HG02938 (cell line): Measurements from ENCODE around the gene CELSR3.

Experiments
- ATAC-seq: cut with Tn5 transposase; IDR thresholded peaks from one replicate; pipeline ENCODE4 v1.9.1; 2021; ENCODE audit warnings: mild to moderate bottlenecking, moderate library complexity; ENCODE audit not compliant: unreplicated experiment

CELSR3 gene, protein sequence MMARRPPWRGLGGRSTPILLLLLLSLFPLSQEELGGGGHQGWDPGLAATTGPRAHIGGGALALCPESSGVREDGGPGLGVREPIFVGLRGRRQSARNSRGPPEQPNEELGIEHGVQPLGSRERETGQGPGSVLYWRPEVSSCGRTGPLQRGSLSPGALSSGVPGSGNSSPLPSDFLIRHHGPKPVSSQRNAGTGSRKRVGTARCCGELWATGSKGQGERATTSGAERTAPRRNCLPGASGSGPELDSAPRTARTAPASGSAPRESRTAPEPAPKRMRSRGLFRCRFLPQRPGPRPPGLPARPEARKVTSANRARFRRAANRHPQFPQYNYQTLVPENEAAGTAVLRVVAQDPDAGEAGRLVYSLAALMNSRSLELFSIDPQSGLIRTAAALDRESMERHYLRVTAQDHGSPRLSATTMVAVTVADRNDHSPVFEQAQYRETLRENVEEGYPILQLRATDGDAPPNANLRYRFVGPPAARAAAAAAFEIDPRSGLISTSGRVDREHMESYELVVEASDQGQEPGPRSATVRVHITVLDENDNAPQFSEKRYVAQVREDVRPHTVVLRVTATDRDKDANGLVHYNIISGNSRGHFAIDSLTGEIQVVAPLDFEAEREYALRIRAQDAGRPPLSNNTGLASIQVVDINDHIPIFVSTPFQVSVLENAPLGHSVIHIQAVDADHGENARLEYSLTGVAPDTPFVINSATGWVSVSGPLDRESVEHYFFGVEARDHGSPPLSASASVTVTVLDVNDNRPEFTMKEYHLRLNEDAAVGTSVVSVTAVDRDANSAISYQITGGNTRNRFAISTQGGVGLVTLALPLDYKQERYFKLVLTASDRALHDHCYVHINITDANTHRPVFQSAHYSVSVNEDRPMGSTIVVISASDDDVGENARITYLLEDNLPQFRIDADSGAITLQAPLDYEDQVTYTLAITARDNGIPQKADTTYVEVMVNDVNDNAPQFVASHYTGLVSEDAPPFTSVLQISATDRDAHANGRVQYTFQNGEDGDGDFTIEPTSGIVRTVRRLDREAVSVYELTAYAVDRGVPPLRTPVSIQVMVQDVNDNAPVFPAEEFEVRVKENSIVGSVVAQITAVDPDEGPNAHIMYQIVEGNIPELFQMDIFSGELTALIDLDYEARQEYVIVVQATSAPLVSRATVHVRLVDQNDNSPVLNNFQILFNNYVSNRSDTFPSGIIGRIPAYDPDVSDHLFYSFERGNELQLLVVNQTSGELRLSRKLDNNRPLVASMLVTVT (N-terminal part only)

DNA sequence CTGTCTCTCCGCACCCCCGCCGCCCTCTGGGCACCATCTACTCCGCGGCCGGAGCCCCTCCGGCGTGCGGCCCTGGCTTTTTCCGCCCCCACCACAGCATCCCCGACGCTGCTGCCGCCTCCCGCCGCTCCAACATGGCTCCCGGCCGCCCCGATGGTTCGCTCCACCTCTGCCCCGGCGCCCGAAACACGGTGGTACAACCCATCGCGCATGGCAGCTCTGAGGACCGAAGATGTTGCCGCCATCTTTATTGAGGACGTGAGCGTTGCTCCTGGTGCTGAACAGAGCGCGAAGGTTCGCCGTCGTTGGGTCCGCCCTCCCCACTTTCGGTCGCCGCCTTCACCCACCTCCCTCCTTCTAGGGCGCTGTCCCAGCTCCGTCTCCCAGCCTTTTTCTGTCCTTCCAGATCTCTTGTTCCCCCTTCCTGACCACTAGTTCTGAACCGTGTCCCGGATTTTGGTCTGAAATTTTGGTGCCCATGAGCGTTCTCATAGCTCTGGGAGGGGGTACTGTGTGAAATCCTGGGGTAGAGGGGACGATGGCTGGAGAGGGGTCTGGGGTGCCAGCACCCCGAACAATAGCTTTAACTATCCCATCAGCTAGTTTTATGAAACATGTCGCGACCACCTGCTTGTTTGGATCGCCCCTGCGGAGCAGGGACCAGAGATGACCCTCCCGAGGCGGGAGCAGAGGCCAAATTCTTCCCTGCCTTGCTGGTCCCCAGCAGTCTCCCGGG, at the start of gene CELSR3:
Gene CELSR3, minus strand, starts transcription at position 134 of the 736 bp plus-strand sequence. CDS start 252 bp downstream, outside the sequence.
- ATAC-seq = no peak

DNA sequence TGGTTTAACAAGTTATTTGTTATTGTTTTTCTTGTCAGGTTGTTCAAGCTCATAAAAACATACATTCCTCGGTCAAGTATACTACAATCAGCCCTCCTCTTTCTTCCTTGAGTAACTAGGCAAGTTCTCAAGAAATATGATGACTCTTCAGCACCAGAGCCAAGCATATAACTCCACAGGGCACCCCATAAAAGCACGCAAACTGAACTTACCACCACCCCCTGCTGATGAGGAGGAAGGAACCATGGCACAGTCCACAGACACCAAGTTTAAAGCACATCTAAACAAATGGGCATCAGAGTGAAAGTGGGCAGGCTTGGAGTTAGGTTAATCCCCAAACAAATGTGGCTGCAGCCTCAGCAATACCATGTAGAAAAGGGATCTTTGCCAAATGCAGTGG, 49.0 kb upstream of the CELSR3 start:
- no peak for ATAC-seq

DNA sequence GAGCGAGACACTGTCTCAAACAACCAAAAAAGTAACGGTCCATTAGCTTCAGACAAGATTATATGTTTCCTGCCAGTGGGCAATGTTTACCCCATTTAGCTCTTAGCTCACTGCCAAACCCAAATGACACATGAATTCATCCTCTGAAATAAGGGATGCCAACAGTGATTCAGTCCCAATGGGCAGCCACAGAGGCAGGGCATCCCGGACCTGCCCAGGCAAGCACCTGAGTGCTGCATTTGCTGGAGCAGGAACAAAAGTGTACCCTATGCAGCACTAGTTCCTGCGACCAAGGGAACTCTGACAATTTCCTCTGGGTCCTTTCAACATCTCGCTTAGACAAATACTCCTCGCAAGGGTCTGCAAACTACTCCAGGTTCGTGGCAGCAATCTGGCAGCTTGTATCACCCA, 46.4 kb upstream of the CELSR3 start:
- ATAC-seq = no peak

DNA sequence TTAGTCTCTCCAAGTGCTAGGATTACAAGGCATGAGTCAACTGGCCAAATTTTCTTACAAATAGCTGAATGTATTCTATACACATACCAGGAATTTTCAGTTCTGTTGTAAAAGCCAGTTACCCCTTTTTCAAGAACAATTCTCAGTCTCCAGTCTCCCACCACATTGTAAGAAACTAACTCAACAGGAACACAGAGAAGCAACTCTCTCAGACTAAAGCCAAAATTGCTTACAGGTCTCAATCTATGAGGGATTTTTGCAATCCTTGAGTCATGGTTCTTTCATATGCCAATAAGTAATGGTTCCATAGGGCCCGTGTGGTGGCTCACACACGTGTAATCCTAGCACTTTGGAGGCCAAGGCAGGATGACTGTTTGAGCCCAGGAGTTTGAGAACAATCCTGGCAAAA, 45.8 kb upstream of the CELSR3 start:
- no peak for ATAC-seq

DNA sequence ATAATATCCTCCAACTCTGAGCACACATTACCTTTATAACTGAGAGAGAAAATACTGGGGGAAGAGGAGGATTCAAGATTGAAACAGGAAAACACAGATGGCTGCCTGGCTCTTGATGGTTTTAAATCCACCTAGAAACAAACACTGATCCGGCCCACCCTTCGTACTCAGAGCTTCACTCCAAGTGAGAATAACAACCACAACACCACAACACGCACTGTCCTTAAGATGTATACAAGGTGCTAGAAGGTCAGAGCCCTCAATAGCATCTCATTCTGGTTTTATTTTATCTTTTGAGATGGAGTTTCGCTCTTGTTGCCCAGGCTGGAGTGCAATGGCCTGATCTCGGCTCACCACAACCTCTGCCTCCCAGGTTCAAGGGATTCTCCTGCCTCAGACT, 44.5 kb upstream of the CELSR3 start:
- ATAC-seq = no peak

DNA sequence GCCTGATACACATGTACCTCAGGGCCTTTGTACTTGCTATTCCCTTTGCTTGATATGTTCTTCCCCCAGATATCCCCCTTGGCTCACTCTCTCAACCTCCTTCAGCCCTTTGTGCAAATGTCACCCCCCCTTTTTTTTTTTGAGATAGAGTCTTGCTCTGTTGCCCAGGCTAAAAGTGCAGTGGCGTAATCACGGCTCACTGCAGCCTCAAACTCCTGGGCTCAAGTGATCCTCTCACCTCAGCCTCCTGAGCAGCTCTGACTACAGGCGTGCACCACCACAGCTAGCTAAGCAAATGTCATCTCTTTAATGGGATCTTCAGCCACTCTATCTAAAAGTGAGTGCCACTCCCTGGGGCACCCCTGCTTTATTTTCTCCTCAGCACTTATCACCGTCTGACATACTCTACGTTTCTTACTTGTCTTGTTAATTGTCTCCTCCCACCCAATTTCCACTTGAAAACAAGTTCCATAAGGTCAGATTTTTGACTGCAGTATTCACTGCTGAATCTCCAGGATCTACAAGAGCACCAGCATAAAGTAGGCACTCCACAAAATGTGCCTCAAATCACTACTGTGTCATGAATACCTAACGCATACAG, 39.7 kb upstream of the CELSR3 start:
- ATAC-seq = no peak

DNA sequence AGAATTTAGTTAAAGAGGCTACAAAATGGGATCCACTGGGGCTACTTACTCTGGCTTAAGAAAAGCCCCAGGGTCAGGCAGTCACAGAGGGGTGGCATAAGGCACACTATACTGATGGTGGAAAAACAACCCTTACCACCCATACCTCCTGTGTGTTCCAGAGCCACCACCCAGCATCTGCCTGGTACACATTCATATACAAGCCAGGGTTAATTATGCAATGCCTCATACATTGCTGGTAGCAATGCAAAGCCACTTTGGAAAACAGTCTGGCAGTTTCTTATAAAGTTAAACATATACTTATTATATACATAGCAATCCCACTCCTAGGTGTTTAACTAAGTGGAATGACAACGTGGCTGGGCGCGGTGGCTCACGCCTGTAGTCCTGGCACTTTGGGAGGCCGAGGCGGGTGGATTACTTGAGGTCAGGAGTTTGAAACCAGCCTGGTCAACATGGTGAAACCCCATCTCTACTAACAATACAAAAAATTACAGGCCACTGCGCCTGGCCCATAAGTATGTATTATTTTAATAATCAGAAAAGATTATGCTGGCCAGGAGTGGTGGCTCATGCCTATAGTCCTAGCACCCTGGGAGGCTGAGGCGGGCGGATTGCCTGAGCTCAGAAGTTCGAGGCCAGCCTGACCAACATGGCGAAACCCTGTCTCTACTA, 38.2 kb upstream of the CELSR3 start:
- ATAC-seq = no peak

DNA sequence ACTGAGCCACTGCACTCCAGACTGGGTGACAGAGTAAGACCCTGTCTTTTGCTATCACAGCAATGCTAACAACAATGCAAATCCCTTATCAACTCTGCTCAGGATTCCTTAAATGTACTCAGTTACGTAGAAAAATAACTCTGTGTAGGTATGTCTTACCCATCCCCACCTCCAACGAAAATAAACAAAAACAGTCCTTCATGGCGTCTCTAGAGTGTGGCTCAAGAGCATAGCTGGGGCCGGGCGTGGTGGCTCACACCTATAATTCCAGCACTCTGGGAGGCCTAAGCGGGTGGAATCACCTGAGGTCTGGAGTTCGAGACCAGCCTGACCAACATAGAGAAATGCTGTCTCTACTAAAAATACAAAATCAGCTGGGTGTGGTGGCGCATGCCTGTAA, 36.2 kb upstream of the CELSR3 start:
- ATAC-seq = no peak

DNA sequence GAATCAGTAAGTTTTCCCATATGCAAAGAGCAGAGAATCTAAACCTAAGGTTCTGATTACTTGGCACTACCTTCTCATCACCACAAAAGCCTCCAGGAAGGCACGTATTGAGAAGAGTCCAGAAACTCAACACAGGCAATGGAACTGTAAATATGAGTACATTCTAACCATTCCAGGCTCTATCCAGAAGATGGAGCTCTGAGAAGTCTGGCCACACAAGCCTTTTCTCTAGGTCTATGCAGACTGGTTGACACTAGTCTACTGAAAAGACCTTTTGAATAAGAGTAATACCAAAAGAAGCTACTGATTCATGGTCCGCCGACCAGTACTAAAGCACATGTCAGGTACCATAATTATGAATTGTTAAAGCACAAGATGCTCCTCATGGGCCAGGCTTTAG, 35.3 kb upstream of the CELSR3 start:
- ATAC-seq = no peak

DNA sequence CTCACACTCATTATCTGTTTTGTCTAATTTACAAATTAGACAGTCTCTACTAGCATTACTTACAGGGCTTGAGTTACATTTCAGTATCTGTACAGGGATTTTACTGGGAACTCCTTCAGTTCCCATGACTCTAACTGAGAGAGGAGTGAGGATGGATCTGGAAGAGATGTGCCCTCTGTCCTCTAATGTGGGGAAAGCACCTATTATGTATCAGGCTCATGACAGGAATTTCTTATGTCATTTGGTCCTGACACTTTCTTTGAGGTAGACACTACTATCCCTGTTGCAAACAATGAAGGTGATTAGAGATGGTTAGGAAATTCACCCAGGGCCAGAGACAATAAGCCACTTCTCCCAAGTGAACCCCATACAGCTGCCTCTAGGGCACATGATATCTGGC, 33.9 kb upstream of the CELSR3 start:
- ATAC-seq = no peak

DNA sequence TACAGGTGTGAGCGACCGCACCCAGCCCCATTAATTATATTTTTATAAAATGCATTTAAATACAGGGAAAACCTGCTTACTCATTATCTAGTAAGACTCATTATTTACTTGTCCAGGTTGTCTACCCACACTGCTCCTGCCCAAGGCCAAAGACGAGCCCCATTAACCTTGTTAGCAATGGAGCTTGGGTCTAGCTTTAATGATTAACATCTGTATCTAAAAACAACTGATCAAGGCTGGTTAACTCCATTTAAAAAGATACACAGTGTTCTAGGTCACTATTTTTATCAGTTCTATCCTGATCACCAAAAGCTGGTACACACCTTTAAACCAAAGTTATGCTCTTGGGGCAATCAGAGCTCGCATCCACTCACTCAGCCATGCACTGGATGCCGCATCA, 33.5 kb upstream of the CELSR3 start:
- no peak for ATAC-seq

DNA sequence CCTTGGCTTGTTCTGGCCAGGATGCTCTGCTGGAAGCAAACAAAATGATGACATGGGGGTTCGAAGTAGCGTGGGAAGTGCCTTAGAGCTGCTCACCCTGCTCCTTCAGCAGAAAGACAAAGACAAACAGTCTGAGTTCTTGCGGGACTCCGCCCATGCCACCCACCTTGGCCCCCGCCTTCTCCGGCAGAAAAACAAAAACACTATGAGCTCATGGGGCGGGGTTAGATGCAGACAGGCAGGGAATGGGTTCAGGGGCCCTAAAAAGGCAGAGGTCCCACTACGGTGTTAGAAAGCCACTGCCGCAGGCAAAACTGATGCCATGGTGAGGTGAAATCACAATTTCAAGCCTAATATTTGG, 32.7 kb upstream of the CELSR3 start:
- no peak for ATAC-seq

DNA sequence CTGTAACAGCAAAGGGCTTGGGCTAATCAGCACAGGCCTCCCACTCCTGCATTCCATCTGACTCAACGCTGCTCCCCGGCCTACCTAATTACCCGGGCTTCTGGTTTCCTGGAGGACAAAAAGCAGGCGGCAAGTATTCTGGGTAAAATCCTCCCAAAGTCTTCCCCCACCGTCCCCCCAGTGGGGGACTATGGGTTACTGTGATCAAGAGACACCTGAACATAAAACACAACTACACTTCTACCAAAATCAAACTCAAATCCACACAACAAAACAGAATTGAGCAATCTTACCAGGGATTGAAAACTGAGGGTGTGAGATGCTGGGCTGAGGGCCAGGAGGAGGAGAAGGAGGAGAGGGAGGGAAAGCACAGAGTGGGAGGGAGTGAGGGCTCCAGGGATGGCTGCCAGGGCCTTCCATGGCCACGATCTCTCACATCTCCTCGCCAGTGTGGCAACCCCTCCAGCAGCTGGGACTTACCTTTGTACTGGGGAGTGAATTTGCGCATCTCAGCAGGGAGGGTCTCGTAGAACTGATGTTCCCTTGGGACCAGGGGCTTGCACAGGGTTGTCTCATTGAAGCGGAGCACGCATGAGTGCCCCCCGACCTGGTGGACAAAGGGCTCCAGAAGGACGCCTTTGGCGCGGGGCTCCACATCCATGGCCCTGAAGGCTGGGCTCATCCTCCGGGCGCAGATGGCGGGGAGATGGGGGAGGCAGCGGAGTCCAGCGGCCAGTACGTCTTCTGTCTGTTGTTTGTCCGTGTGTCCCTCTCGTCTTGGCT, 32.1 kb upstream of the CELSR3 start:
- ATAC-seq = no peak

DNA sequence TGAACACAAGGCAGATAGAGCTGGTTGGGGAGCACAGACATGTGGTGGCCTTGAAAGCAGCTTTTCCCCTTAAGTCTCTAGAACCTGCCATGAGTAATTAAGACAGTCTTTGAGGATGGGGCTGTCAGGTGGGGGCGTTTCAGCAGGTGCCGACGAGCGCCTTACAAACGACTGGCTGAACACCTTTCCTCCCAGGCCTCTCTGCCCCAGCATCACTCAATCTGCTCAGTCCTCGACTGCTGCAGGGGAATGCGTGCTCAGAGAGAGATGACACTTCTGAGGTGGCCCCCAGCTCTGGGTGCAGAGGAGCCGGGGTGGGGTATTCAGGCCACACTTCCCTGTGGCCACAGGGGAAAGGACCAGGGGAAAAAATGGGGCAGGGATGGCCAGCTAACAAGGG, 31.1 kb upstream of the CELSR3 start:
- ATAC-seq = no peak

DNA sequence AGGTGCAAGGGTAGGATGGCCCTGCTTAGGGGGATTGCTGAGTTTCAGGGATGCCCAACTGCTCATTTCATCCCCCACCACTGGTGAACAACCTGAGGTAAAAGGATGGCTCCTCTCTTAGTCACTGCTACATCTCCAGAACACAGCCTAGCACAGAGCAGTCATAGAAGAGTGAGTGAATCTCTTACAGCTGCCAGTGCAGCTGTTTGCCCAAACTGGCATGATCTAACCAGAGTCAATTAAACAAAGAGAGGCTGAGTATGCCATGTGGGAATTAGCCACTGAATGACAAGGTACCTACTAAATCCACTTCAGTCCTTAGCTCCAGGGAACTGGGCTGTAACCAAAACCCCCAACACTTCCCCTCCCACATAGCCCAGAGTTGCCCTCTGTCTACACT, 29.9 kb upstream of the CELSR3 start:
- no peak for ATAC-seq

DNA sequence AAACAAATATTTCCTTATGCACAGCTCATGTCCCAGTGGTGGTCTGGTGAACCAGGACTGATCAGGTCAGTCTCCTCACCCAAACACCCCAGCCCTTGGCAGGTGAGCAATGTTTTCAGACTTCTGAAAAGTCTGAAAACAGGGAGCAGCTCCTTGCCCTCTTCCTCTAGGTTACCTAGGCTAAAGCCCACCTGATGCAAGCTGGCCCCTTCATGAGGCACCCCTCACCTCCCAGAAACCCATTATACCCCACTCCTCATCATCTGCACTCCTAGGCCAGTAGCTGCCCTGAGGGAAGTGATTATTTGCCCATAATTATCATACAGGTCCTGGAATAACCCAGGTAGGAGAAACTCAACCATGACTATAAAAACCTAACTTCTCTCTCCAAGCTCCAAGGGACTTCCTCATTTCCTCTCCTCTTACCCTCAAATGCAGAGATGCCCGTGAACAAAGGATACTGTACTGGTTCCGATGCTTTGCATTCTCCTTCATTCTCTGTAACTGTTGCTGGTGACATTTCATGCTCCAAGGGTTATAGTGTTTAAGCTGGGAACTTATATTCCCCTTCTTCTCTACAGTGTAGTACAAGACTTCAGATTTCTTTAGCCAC, 28.3 kb upstream of the CELSR3 start:
- ATAC-seq = no peak

DNA sequence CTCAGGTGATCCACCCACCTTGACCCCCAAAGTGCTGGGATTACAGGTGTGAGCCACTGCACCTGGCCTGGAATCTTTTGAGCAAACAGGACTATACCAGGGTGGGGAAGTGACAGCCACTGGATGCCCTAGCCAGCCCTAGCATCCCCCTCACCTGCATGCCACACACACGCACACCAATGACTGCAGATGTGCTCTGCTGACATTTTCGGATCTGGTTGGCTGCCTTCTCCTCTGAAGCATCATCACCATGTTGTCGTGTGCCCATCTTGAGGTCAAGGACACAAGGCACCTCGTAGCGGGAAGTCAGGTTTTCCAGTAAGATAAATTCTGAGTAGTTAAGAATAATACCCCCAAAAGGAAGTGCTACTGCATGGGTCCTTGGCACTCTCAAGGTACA, 26.7 kb upstream of the CELSR3 start:
- ATAC-seq = no peak

DNA sequence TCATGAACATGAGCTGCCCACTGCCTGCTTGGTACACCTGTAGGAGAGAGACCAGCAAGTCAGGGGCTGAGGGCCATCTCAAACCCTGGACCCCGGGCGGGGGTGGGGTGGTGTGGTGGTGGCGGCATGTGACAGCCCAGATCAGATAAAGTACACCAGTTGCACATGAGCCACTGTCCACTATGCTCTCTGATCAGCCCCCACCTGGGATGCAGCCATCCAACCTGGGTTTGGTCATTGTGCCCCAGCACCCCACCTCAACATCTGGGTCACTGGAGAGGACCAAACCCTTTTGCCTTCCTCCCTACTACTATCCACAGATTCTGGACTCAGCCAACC, 26.0 kb upstream of the CELSR3 start:
- ATAC-seq = no peak
